ENCODE results near the gene MED15. TPM values are rescaled to one million over a fixed set of nuclear protein-coding genes. Genes with fewer than 3 reads are reported as not detected.

The MED15 gene
- total RNA-seq, 1 experiment from 2014 or later, result 59.3 TPM

DNA sequence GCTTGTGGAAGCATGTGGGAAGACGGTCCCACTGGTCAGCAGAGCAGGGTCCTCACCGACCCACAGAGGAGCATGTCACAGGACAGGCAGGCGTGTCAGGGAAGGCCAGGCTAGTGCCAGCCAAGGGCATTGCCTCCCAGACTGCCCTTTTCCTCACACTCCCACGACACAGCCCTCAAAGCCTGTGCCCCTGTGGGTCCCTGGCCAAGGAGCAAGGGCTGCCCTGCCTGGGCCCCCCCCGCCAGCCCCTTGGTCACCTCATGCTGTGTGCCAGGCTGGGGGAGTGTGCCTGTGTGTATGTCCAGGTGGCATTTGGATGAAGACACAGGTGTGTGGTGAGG lies 74.7 kb downstream of the MED15 start:
- H3K9me3 ChIP-seq (ENCODE audit: control insufficient read depth, insufficient read depth, low read depth, low read length), result no peaks in the 10 kb centered on the region
- ChIA-PET CTCF (no interaction called here), POLR2A (no interaction called here)
- BruUV-seq (replicated peaks), result no TSS peak
- H3K4me1 ChIP-seq (ENCODE audit: control insufficient read depth, insufficient read depth, low read length), result no peaks in the 10 kb centered on the region
- H3K27ac ChIP-seq (ENCODE audit: low read length), result no peak overlapping the region
- no peaks in the 10 kb centered on the region; the same call in 1 of the 2 replicates for H3K36me3 ChIP-seq (ENCODE audit: control insufficient read depth, insufficient read depth, low read length)
- H3K27me3 ChIP-seq (ENCODE audit: control insufficient read depth, insufficient read depth, low read length), result no peaks in the 10 kb centered on the region
- intact Hi-C loops (cut with micrococcal nuclease; ENCODE audit: unreplicated experiment) (no loop called here), in situ Hi-C loops (cut with HindIII; ENCODE audit: low pct_unique_long_range_greater_than_20kb, low sequenced_read_pairs) (no loop called here)
- no peak overlapping the region for H3K4me3 ChIP-seq (ENCODE audit: low read depth in 2 of 2, low read length in 2 of 2)
- DNase-seq (ENCODE audit: low read depth, low spot score), result no peak
- TF ChIP-seq TCF7L2 (IDR thresholded peaks at IDR 0.05; ENCODE audit: low read depth, low read length), result no peak
- TF ChIP-seq, protein P1, sequence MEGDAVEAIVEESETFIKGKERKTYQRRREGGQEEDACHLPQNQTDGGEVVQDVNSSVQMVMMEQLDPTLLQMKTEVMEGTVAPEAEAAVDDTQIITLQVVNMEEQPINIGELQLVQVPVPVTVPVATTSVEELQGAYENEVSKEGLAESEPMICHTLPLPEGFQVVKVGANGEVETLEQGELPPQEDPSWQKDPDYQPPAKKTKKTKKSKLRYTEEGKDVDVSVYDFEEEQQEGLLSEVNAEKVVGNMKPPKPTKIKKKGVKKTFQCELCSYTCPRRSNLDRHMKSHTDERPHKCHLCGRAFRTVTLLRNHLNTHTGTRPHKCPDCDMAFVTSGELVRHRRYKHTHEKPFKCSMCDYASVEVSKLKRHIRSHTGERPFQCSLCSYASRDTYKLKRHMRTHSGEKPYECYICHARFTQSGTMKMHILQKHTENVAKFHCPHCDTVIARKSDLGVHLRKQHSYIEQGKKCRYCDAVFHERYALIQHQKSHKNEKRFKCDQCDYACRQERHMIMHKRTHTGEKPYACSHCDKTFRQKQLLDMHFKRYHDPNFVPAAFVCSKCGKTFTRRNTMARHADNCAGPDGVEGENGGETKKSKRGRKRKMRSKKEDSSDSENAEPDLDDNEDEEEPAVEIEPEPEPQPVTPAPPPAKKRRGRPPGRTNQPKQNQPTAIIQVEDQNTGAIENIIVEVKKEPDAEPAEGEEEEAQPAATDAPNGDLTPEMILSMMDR (IDR thresholded peaks at IDR 0.05), result no peak
- TF ChIP-seq, protein P2, sequence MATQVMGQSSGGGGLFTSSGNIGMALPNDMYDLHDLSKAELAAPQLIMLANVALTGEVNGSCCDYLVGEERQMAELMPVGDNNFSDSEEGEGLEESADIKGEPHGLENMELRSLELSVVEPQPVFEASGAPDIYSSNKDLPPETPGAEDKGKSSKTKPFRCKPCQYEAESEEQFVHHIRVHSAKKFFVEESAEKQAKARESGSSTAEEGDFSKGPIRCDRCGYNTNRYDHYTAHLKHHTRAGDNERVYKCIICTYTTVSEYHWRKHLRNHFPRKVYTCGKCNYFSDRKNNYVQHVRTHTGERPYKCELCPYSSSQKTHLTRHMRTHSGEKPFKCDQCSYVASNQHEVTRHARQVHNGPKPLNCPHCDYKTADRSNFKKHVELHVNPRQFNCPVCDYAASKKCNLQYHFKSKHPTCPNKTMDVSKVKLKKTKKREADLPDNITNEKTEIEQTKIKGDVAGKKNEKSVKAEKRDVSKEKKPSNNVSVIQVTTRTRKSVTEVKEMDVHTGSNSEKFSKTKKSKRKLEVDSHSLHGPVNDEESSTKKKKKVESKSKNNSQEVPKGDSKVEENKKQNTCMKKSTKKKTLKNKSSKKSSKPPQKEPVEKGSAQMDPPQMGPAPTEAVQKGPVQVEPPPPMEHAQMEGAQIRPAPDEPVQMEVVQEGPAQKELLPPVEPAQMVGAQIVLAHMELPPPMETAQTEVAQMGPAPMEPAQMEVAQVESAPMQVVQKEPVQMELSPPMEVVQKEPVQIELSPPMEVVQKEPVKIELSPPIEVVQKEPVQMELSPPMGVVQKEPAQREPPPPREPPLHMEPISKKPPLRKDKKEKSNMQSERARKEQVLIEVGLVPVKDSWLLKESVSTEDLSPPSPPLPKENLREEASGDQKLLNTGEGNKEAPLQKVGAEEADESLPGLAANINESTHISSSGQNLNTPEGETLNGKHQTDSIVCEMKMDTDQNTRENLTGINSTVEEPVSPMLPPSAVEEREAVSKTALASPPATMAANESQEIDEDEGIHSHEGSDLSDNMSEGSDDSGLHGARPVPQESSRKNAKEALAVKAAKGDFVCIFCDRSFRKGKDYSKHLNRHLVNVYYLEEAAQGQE (IDR thresholded peaks at IDR 0.05; ENCODE audit: insufficient read depth in 1 of 2, low read depth in 2 of 2, low read length in 1 of 2), result no peak
- TF ChIP-seq POLR2AphosphoS5 (IDR thresholded peaks at IDR 0.05; ENCODE audit: low read depth, low read length), result no peak
- TF ChIP-seq SIN3A (IDR thresholded peaks at IDR 0.05; ENCODE audit: borderline replicate concordance, insufficient read depth, low read depth, low read length), result no peak
- ATAC-seq, result no peak

DNA sequence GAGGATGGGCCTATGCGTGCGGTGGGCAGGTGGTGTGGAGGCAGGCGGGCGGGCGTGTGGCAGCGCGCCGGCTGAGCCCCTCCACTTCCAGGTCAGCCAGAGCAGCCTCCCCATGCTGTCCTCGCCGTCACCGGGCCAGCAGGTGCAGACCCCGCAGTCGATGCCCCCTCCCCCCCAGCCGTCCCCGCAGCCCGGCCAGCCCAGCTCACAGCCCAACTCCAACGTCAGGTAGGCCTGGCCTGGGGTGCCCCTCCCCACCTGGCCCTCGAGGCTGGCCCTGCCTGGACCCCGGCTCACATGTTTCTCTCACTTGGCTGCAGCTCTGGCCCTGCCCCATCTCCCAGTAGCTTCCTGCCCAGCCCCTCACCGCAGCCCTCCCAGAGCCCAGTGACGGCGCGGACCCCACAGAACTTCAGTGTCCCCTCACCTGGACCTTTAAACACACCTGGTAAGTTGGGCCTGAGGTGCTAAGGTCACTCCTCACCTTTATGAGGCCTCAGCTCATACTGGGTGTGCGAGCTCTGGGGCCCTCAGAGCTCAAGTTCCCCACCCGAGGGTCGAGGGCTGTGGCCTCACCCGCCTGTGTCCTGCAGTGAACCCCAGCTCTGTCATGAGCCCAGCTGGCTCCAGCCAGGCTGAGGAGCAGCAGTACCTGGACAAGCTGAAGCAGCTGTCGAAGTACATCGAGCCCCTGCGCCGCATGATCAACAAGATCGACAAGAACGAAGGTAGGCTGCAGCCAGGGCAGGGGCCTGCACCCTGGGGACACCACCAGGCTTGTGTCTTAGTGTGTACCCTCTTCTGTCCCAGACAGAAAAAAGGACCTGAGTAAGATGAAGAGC lies 75.3 kb downstream of the MED15 start:
- no peaks in the 10 kb centered on the region for H3K9me3 ChIP-seq (ENCODE audit: control insufficient read depth, insufficient read depth, low read depth, low read length)
- H3K4me3 ChIP-seq (ENCODE audit: low read depth in 2 of 2, low read length in 2 of 2), result no peak overlapping the region
- ChIA-PET CTCF (no interaction called here), POLR2A (no interaction called here)
- H3K27me3 ChIP-seq (ENCODE audit: control insufficient read depth, insufficient read depth, low read length), result no peaks in the 10 kb centered on the region
- in situ Hi-C loops (cut with HindIII; ENCODE audit: low pct_unique_long_range_greater_than_20kb, low sequenced_read_pairs) (no loop called here), intact Hi-C loops (cut with micrococcal nuclease; ENCODE audit: unreplicated experiment) (no loop called here)
- no peaks in the 10 kb centered on the region for H3K4me1 ChIP-seq (ENCODE audit: control insufficient read depth, insufficient read depth, low read length)
- DNase-seq (ENCODE audit: low read depth, low spot score) (no peak), ATAC-seq (no peak)
- BruUV-seq (replicated peaks), result no TSS peak
- no peak for TF ChIP-seq POLR2AphosphoS5 (IDR thresholded peaks at IDR 0.05; ENCODE audit: low read depth, low read length)
- TF ChIP-seq, protein P2 (IDR thresholded peaks at IDR 0.05; ENCODE audit: insufficient read depth in 1 of 2, low read depth in 2 of 2, low read length in 1 of 2), result no peak
- no peak for TF ChIP-seq SIN3A (IDR thresholded peaks at IDR 0.05; ENCODE audit: borderline replicate concordance, insufficient read depth, low read depth, low read length)
- TF ChIP-seq, protein P1 (IDR thresholded peaks at IDR 0.05), result no peak
- no peak for TF ChIP-seq TCF7L2 (IDR thresholded peaks at IDR 0.05; ENCODE audit: low read depth, low read length)
- no peak overlapping the region for H3K27ac ChIP-seq (ENCODE audit: low read length)
- H3K36me3 ChIP-seq (ENCODE audit: control insufficient read depth, insufficient read depth, low read length), result no peaks in the 10 kb centered on the region; the same call in 1 of the 2 replicates
